Measurements from ENCODE around the gene ERCC6L.

DNA sequence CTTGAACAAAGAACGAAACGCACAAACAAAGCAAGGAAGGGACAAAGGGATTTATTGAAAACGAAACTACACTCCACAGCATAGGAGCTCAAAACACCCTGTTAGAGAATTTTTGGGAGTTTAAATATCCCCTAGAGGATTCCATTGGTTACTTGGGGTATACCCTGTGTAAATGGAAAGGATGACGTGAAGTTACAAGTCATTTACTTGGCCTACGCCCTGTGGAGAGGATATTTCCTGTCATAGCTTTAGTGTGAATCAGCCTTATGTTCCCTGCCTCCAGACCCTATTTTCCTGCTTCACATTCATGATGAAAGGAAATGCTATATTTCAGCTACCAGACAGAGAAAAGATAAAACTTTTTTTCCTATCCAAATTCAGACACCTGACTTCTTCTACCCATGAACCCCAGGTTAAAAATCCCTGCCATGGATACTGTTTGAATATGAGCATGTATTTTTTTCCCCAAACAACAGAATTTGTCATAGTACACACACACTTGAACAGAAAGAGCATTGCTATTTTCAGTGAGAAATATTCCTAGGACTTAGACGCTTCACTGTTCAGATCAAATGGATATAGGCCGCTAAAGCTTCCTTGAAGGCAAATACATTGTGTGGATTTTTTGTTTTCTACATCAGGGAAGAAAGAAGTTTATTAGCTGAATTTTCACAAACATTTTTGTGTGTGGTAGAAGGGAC, 36.8 kb downstream of the ERCC6L start:
- TF ChIP-seq CENPX (CRISPR knock-in tag; IDR thresholded peaks at IDR 0.05) (no peak), ZNF263 (CRISPR knock-in tag; IDR thresholded peaks at IDR 0.05) (no peak), AFF4 (CRISPR knock-in tag; IDR thresholded peaks at IDR 0.05) (no peak), KDM1A (CRISPR knock-in tag; IDR thresholded peaks at IDR 0.05) (no peak), ZBTB8A (CRISPR knock-in tag; IDR thresholded peaks at IDR 0.05; ENCODE audit: borderline replicate concordance, low read depth) (no peak), NR2F1 (CRISPR knock-in tag; IDR thresholded peaks at IDR 0.05) (no peak), POLR2A (IDR thresholded peaks at IDR 0.05; ENCODE audit: insufficient read depth in 1 of 2, low read depth in 2 of 2, low read length in 2 of 2) (no peak)
- TF ChIP-seq, protein P1, sequence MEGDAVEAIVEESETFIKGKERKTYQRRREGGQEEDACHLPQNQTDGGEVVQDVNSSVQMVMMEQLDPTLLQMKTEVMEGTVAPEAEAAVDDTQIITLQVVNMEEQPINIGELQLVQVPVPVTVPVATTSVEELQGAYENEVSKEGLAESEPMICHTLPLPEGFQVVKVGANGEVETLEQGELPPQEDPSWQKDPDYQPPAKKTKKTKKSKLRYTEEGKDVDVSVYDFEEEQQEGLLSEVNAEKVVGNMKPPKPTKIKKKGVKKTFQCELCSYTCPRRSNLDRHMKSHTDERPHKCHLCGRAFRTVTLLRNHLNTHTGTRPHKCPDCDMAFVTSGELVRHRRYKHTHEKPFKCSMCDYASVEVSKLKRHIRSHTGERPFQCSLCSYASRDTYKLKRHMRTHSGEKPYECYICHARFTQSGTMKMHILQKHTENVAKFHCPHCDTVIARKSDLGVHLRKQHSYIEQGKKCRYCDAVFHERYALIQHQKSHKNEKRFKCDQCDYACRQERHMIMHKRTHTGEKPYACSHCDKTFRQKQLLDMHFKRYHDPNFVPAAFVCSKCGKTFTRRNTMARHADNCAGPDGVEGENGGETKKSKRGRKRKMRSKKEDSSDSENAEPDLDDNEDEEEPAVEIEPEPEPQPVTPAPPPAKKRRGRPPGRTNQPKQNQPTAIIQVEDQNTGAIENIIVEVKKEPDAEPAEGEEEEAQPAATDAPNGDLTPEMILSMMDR (CRISPR knock-in tag; IDR thresholded peaks at IDR 0.05) = no peak
- TF ChIP-seq, protein P2, sequence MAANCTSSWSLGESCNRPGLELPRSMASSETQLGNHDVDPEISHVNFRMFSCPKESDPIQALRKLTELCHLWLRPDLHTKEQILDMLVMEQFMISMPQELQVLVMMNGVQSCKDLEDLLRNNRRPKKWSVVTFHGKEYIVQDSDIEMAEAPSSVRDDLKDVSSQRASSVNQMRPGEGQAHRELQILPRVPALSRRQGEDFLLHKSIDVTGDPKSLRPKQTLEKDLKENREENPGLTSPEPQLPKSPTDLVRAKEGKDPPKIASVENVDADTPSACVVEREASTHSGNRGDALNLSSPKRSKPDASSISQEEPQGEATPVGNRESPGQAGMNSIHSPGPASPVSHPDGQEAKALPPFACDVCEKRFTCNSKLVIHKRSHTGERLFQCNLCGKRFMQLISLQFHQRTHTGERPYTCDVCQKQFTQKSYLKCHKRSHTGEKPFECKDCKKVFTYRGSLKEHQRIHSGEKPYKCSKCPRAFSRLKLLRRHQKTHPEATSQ (CRISPR knock-in tag; IDR thresholded peaks at IDR 0.05; ENCODE audit: borderline replicate concordance) = no peak

All from HepG2 (cell line).